ENCODE results near the gene PABPN1. TPM values are rescaled to one million over a fixed set of nuclear protein-coding genes. Genes with fewer than 3 reads are reported as not detected.

Gene PABPN1
- total and polyA plus RNA-seq, 2 of the 13 experiments (the other 11 are each of a cell fraction or from before 2014, with no cell fraction given) = 233 to 524 TPM

- no peak for TF ChIP-seq ZNF710 (CRISPR knock-in tag; IDR thresholded peaks at IDR 0.05; ENCODE audit: borderline replicate concordance)
- TF ChIP-seq MZF1 (CRISPR knock-in tag; IDR thresholded peaks at IDR 0.05; ENCODE audit: borderline replicate concordance) = no peak
- TF ChIP-seq KLF11 (CRISPR knock-in tag; IDR thresholded peaks at IDR 0.05) = no peak
- TF ChIP-seq NFIC (IDR thresholded peaks at IDR 0.05; ENCODE audit: low read length) = no peak
- TF ChIP-seq TRIM22 (IDR thresholded peaks at IDR 0.05) = no peak
- TF ChIP-seq ZNF512 (CRISPR knock-in tag; IDR thresholded peaks at IDR 0.05) = peak; percentile 25; the same call in 1 of the 2 replicates
- TF ChIP-seq ZNF101 (CRISPR knock-in tag; IDR thresholded peaks at IDR 0.05; ENCODE audit: borderline replicate concordance, low read depth) = no peak
- no peak; the same call in 2 of the 3 replicates for TF ChIP-seq MXI1 (IDR thresholded peaks at IDR 0.05; ENCODE audit: borderline replicate concordance, low read depth, low read length)
- no peak for TF ChIP-seq ZNF607 (CRISPR knock-in tag; IDR thresholded peaks at IDR 0.05; ENCODE audit: borderline replicate concordance)
- peak; percentile 67 for TF ChIP-seq CTCF (CRISPR knock-in tag; IDR thresholded peaks at IDR 0.05)
- no peak for TF ChIP-seq PAWR (CRISPR knock-in tag; IDR thresholded peaks at IDR 0.05; ENCODE audit: borderline replicate concordance)
- no peak for TF ChIP-seq ZNF256 (CRISPR knock-in tag; conservative IDR thresholded peaks at IDR 0.05)
- no peak for TF ChIP-seq ZSCAN30 (CRISPR knock-in tag; IDR thresholded peaks at IDR 0.05)
- peak; percentile 81 for TF ChIP-seq TEF (CRISPR knock-in tag; IDR thresholded peaks at IDR 0.05)
- TF ChIP-seq MAX (IDR thresholded peaks at IDR 0.05) = no peak
- no peak for TF ChIP-seq ZMAT5 (CRISPR knock-in tag; IDR thresholded peaks at IDR 0.05; ENCODE audit: borderline replicate concordance, low read depth)
- no peak for TF ChIP-seq RORA (CRISPR knock-in tag; IDR thresholded peaks at IDR 0.05)
- no peak for TF ChIP-seq ZNF451 (CRISPR knock-in tag; IDR thresholded peaks at IDR 0.05)
- TF ChIP-seq NR2C2 (CRISPR knock-in tag; IDR thresholded peaks at IDR 0.05; ENCODE audit: borderline replicate concordance) = no peak
- no peak for TF ChIP-seq ZNF564 (CRISPR knock-in tag; IDR thresholded peaks at IDR 0.05)
These were observed 21.9 kb upstream of the PABPN1 start (continued) for GRCh38 chr14:23299211-23299957.
